SU-DHL-6 (cell line): ENCODE data around the gene DACH1.

ENCODE experiments used
- CTCF ChIP-seq: fragments of 200-600 bp; sonication (generic); IDR thresholded peaks from one replicate; pipeline ENCODE4 v1.5.1; 2017; ENCODE audit warnings: antibody characterized with exemption, mild to moderate bottlenecking, low read length, moderate library complexity; ENCODE audit not compliant: insufficient read depth, poor library complexity, severe bottlenecking
- EZH2phosphoT487 ChIP-seq: fragments of 200-600 bp; sonication (generic), shearing (Covaris generic); conservative IDR thresholded peaks from 2 replicates; pipeline ENCODE4 v1.6.1; 2018; ENCODE audit warnings: mild to moderate bottlenecking, antibody characterized with exemption, low read length, moderate library complexity, mixed read lengths

- TF ChIP-seq CTCF (no peak), EZH2phosphoT487 (no peak)
These were observed 39.8 kb downstream of the DACH1 start for GRCh38 chr13:71827241-71827640.
